Stomach (tissue), 4 donors: ENCODE results near the gene TTBK2.

Experiments
- CTCF ChIP-seq, 7 experiments: fragments of 450-650 bp in 4 of 7; fragments of 200-600 bp in 3 of 7; sonication (generic) in 3 of 7; IDR thresholded peaks; one replicate each; pipeline ENCODE4 v1.5.1; 2016 to 2019; ENCODE audit warnings: antibody characterized with exemption in 7 of 7, control low read depth in 2 of 7, mild to moderate bottlenecking in 1 of 7
- EP300 ChIP-seq: sonication (generic); formaldehyde crosslinking; IDR thresholded peaks from one replicate; pipeline ENCODE4 v1.6.1; 2017; ENCODE audit warnings: antibody characterized with exemption
- POLR2A ChIP-seq, 4 donors: fragments of 450-650 bp; IDR thresholded peaks; one replicate each; pipeline ENCODE4 v1.6.1; 2016; ENCODE audit warnings: antibody characterized with exemption in 4 of 4, control low read depth in 2 of 4, mild to moderate bottlenecking in 1 of 4, moderate library complexity in 1 of 4
- POLR2AphosphoS5 ChIP-seq, 3 donors: sonication (generic); formaldehyde crosslinking; IDR thresholded peaks; one replicate each; pipeline ENCODE4 v1.6.1; 2016; ENCODE audit warnings: antibody characterized with exemption in 3 of 3

GRCh38 chr15:42712584-42712983 lies 208.0 kb downstream of the TTBK2 start:
- TF ChIP-seq CTCF (IDR thresholded peaks at IDR 0.05) = no peak
- no peak for TF ChIP-seq POLR2AphosphoS5 (IDR thresholded peaks at IDR 0.05)
- TF ChIP-seq EP300 = no peak
- TF ChIP-seq POLR2A (IDR thresholded peaks at IDR 0.05) = no peak
